ENCODE data around the gene CCDC17. TPM values are rescaled to one million over a fixed set of nuclear protein-coding genes. Genes with fewer than 3 reads are reported as not detected.
"Not testable (repeated sequence)": the region's sequence is repeated elsewhere in the genome, so short reads cannot be mapped to it uniquely, and the experiment has no call there.

CCDC17 gene
- total RNA-seq, 1 experiment from 2014 or later: 3.9 TPM

- POLR2A ChIA-PET: no interaction called here
- Mint-ChIP-seq H3K27ac (ENCODE audit: low read depth, unreplicated experiment) (peak overlapping the region; percentile 26), H3K36me3 (ENCODE audit: insufficient read depth, unreplicated experiment) (peaks cover 70% of the 10 kb centered on the region), H3K4me3 (ENCODE audit: unreplicated experiment) (no peak overlapping the region), H3K27me3 (ENCODE audit: insufficient read depth, unreplicated experiment) (no peaks in the 10 kb centered on the region), H3K4me1 (ENCODE audit: insufficient read depth, unreplicated experiment) (no peaks in the 10 kb centered on the region), H3K9me3 (ENCODE audit: unreplicated experiment) (no peaks in the 10 kb centered on the region)
- TF ChIP-seq, protein P1, sequence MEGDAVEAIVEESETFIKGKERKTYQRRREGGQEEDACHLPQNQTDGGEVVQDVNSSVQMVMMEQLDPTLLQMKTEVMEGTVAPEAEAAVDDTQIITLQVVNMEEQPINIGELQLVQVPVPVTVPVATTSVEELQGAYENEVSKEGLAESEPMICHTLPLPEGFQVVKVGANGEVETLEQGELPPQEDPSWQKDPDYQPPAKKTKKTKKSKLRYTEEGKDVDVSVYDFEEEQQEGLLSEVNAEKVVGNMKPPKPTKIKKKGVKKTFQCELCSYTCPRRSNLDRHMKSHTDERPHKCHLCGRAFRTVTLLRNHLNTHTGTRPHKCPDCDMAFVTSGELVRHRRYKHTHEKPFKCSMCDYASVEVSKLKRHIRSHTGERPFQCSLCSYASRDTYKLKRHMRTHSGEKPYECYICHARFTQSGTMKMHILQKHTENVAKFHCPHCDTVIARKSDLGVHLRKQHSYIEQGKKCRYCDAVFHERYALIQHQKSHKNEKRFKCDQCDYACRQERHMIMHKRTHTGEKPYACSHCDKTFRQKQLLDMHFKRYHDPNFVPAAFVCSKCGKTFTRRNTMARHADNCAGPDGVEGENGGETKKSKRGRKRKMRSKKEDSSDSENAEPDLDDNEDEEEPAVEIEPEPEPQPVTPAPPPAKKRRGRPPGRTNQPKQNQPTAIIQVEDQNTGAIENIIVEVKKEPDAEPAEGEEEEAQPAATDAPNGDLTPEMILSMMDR (IDR thresholded peaks at IDR 0.05; ENCODE audit: unreplicated experiment): no peak
- no peak for DNase-seq (ENCODE audit: unreplicated experiment)
- intact Hi-C loops (cut with micrococcal nuclease): no loop called here
- CTCF ChIA-PET: interaction anchor here (0.5 to 0.6 kb wide), 2 partner anchors 19 to 221 kb away, joined by 3 read pairs; no protein-coding TSS in a partner anchor
- TSS peak; percentile 85 for BruUV-seq (replicated peaks)
Observed at GRCh38 chr1:45607404-45608074, 16.3 kb downstream of the CCDC17 start.

DNA sequence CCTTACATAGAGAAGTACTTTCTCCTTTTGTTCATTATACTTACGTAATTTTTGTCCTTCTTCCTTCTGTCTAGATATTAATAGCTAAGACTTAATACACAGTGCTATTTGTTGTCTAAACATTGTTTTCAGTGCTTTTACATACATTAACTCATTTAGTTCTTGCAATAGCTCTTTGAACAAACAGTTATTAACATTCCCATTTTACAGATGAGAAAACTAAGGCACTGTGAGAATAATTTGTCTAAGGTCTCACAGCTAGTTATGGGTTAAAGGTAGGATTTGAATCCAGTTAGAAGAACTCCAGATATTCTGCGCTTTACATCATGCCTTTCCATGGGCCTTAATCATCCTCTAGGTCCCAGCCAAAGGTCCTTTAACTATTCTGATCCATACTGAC is 19.6 kb downstream of the CCDC17 start:
- Mint-ChIP-seq H3K27ac (ENCODE audit: low read depth, unreplicated experiment) (no peak overlapping the region), H3K4me3 (ENCODE audit: unreplicated experiment) (no peak overlapping the region), H3K9me3 (ENCODE audit: unreplicated experiment) (no peaks in the 10 kb centered on the region), H3K36me3 (ENCODE audit: insufficient read depth, unreplicated experiment) (peaks cover 75% of the 10 kb centered on the region), H3K4me1 (ENCODE audit: insufficient read depth, unreplicated experiment) (no peaks in the 10 kb centered on the region), H3K27me3 (ENCODE audit: insufficient read depth, unreplicated experiment) (no peaks in the 10 kb centered on the region)
- no peak for DNase-seq (ENCODE audit: unreplicated experiment)
- ChIA-PET POLR2A (interaction anchor here (0.8 to 1.5 kb wide), 2 partner anchors 10 to 15 kb away, joined by 3 to 9 read pairs; no protein-coding TSS in a partner anchor), CTCF (interaction anchor here (0.9 kb wide), 1 partner anchor 9 kb away, joined by 3 read pairs; no protein-coding TSS in a partner anchor)
- BruUV-seq (replicated peaks): no TSS peak
- TF ChIP-seq, protein P1 (IDR thresholded peaks at IDR 0.05; ENCODE audit: unreplicated experiment): no peak
- intact Hi-C loops (cut with micrococcal nuclease): no loop called here

- ChIA-PET CTCF (interaction anchor here (0.6 to 0.8 kb wide), 2 partner anchors 25 to 294 kb away, joined by 3 to 4 read pairs; no protein-coding TSS in a partner anchor), POLR2A (interaction anchor here (1.1 kb wide), 1 partner anchor 11 kb away, joined by 4 read pairs; no protein-coding TSS in a partner anchor)
- H3K4me3 Mint-ChIP-seq (ENCODE audit: unreplicated experiment); H3K4me1 Mint-ChIP-seq (ENCODE audit: insufficient read depth, unreplicated experiment); H3K27ac Mint-ChIP-seq (ENCODE audit: low read depth, unreplicated experiment); BruUV-seq (replicated peaks); intact Hi-C loops (cut with micrococcal nuclease); H3K9me3 Mint-ChIP-seq (ENCODE audit: unreplicated experiment); DNase-seq (ENCODE audit: unreplicated experiment); H3K27me3 Mint-ChIP-seq (ENCODE audit: insufficient read depth, unreplicated experiment): not testable (repeated sequence)
- peaks cover 61% of the 10 kb centered on the region for H3K36me3 Mint-ChIP-seq (ENCODE audit: insufficient read depth, unreplicated experiment)
Observed at GRCh38 chr1:45596765-45597164, 27.1 kb downstream of the CCDC17 start.

GRCh38 chr1:45594412-45594811 is 29.4 kb downstream of the CCDC17 start:
- Mint-ChIP-seq H3K27ac (ENCODE audit: low read depth, unreplicated experiment) (peak overlapping the region; percentile 37), H3K4me1 (ENCODE audit: insufficient read depth, unreplicated experiment) (no peaks in the 10 kb centered on the region), H3K9me3 (ENCODE audit: unreplicated experiment) (no peaks in the 10 kb centered on the region), H3K27me3 (ENCODE audit: insufficient read depth, unreplicated experiment) (no peaks in the 10 kb centered on the region), H3K36me3 (ENCODE audit: insufficient read depth, unreplicated experiment) (peaks cover 59% of the 10 kb centered on the region), H3K4me3 (ENCODE audit: unreplicated experiment) (no peak overlapping the region)
- intact Hi-C loops (cut with micrococcal nuclease): no loop called here
- no peak for DNase-seq (ENCODE audit: unreplicated experiment)
- ChIA-PET POLR2A (interaction anchor here (1.3 kb wide), 1 partner anchor 9 kb away, joined by 7 read pairs; no protein-coding TSS in a partner anchor), CTCF (no interaction called here)
- BruUV-seq (replicated peaks): no TSS peak
- TF ChIP-seq, protein P1 (IDR thresholded peaks at IDR 0.05; ENCODE audit: unreplicated experiment): no peak
